Heart left ventricle (tissue), 13 donors: ENCODE measurements around the gene NTHL1.

Experiments
- POLR2A ChIP-seq, 2 donors: fragments of 450-650 bp; IDR thresholded peaks; one replicate each; pipeline ENCODE4 v1.6.1; 2017; ENCODE audit warnings: antibody characterized with exemption in 2 of 2, mild to moderate bottlenecking in 2 of 2, moderate library complexity in 2 of 2
- TF ChIP-seq, protein P1 (sequence below), 12 donors: fragments of 200-600 bp; sonication (generic) in 4 of 12; IDR thresholded peaks; one replicate each; pipeline versions ENCODE4 v1.5.0 to v1.8.0; 2018 to 2022; ENCODE audit warnings: antibody characterized with exemption in 12 of 12, mild to moderate bottlenecking in 5 of 12
- donor health status: ischemic (EF 13 %, LVEDD 7.1; RV severe dilation, severe dysfunction).
- donor health status: DM: no; HTN: yes; CAD: no.
- donor health status: DM: no; HTN: no; CAD: no.
- donor health status: ischemic (EF 25% LVEDD 6.9; RV normal size, moderate dysfunction).
- donor health status: ischemic (EF 25% LVEDD 5.7; RV mildly dilated, moderate dysfunction).
- donor health status: ischemic (EF 35%, LVEDD 5.7; RV mildly dilated, moderate dysfunction).
- donor health status: nonischemic (EF 11% LVEDD 7.7; RV severe dilation, severe dysfunction).
- donor health status: DM: yes; HTN: yes; CAD: no.
- donor health status: PGD.
- donor health status: ischemic (EF 29% LVEDD 5.4; RV normal size, mild dysfunction).
- donor health status: nonischemic (EF 23%, LVEDD 6.1; RV moderate dilation, normal function).

DNA sequence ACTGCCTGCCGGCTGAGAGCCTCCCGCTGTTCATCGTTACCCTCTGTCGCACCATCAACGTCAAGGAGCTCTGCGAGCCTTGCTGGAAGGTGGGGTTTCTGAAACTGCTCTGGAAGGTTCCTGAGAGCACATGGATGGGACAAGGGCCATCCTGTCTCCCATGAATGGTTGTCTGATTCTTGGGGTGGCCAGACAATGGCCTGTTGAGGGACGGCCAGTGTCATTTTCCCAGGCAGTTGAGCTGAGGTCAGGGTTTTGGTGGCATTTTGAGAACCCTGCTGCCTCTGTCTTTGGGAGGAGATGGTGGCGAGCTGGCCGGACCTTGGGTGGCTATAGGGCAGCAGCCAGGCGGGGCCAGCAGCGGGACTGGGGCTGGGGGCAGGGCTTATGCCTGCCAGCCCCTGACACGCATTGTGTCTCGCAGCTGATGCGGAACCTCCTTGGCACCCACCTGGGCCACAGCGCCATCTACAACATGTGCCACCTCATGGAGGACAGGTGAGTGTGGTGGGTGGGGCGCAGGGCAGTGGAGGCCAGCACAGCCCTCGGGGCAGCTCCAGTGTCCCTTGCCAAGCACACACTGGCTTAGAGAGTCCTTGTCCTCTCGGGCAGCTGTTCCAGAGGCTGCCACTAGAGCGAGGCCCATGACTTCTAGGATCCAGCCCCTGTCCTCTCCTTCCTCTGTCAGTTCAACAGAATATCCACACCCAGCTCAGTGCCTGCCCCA lies 9.2 kb upstream of the NTHL1 start:
- TF ChIP-seq, protein P1, sequence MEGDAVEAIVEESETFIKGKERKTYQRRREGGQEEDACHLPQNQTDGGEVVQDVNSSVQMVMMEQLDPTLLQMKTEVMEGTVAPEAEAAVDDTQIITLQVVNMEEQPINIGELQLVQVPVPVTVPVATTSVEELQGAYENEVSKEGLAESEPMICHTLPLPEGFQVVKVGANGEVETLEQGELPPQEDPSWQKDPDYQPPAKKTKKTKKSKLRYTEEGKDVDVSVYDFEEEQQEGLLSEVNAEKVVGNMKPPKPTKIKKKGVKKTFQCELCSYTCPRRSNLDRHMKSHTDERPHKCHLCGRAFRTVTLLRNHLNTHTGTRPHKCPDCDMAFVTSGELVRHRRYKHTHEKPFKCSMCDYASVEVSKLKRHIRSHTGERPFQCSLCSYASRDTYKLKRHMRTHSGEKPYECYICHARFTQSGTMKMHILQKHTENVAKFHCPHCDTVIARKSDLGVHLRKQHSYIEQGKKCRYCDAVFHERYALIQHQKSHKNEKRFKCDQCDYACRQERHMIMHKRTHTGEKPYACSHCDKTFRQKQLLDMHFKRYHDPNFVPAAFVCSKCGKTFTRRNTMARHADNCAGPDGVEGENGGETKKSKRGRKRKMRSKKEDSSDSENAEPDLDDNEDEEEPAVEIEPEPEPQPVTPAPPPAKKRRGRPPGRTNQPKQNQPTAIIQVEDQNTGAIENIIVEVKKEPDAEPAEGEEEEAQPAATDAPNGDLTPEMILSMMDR (IDR thresholded peaks at IDR 0.05) = peak in 1 of 12 donors; percentile 17
- TF ChIP-seq POLR2A (IDR thresholded peaks at IDR 0.05) = no peak
